Kidney (tissue), 14 donors: ENCODE results near the gene ACSM6. TPM values are rescaled to one million over a fixed set of nuclear protein-coding genes. Genes with fewer than 3 reads are reported as not detected.

ENCODE experiments used
- DNase-seq, 5 donors: peaks; one replicate each; pipeline ENCODE4 v3.0.0-alpha.2; 2013 to 2020
- FAIRE-seq: peaks from 2 replicates; lab custom pipeline; 2012; peaks lifted over from hg19 to GRCh38; lab: Jason Lieb, UNC
- H3K27ac ChIP-seq, 2 donors: one replicate each; pipeline ENCODE4 v1.7.0; 2013; ENCODE audit warnings: low read depth in 2 of 2, low read length in 2 of 2, inconsistent platforms in 1 of 2
- H3K27me3 ChIP-seq: one replicate; pipeline ENCODE4 v1.7.1; 2013; ENCODE audit warnings: low read length, inconsistent platforms; ENCODE audit not compliant: control insufficient read depth, insufficient read depth
- H3K36me3 ChIP-seq, 3 donors: one replicate each; pipeline versions ENCODE4 v1.7.0 to v1.7.1; 2013; ENCODE audit warnings: low read length in 3 of 3, control low read depth in 1 of 3, inconsistent platforms in 1 of 3; ENCODE audit not compliant: insufficient read depth in 3 of 3, control insufficient read depth in 2 of 3
- H3K4me1 ChIP-seq, 3 donors: one replicate each; pipeline versions ENCODE4 v1.7.0 to v1.7.1; 2013; ENCODE audit warnings: low read length in 3 of 3, inconsistent platforms in 1 of 3, low read depth in 1 of 3; ENCODE audit not compliant: control insufficient read depth in 2 of 3, insufficient read depth in 2 of 3
- H3K4me3 ChIP-seq, 3 donors: one replicate each; pipeline versions ENCODE4 v1.7.0 to v1.8.1; 2013; ENCODE audit warnings: low read length in 3 of 3, control low read depth in 1 of 3, inconsistent platforms in 1 of 3
- H3K9ac ChIP-seq, 3 donors: one replicate each; pipeline versions ENCODE4 v1.7.0 to v1.7.1; 2013; ENCODE audit warnings: low read length in 3 of 3, control low read depth in 1 of 3, inconsistent platforms in 1 of 3
- H3K9me3 ChIP-seq, 3 donors: one replicate each; pipeline versions ENCODE4 v1.7.0 to v1.7.1; 2013; ENCODE audit warnings: low read length in 3 of 3, control low read depth in 1 of 3, inconsistent platforms in 1 of 3; ENCODE audit not compliant: control insufficient read depth in 2 of 3, insufficient read depth in 1 of 3
- intact Hi-C: fragments of 100-400 bp; cut with DNase I; formaldehyde crosslinking; loops from one replicate; pipeline ENCODE4 v1.11.1; 2022
- polyA plus RNA-seq: library from polyadenylated mRNA; stranded (reverse); fragments of 350-450 nt; fragmentation: Illumina TruSeq; extraction: RNeasy Lipid Tissue Mini Kit (QIAGEN cat#74804); gene quantifications from one replicate; pipeline ENCODE4 v1.2.3, GENCODE V29; 2014; ENCODE audit warnings: low read depth, low replicate concordance; ENCODE audit not compliant: insufficient read depth
- total RNA-seq: library from RNA; stranded (reverse); fragmentation: NEBNext Ultra II Directional; extraction: Animal tissue kit (Norgen Biotek cat#: 25700); gene quantifications from one replicate; pipeline ENCODE4 v1.2.1, GENCODE V29; 2021
- TF ChIP-seq, protein P1 (sequence below): IDR thresholded peaks from 3 replicates; pipeline ENCODE4 v1.5.1; 2012; ENCODE audit warnings: mild to moderate bottlenecking, moderate library complexity, borderline replicate concordance; ENCODE audit not compliant: insufficient read depth; ENCODE audit errors: extremely low read depth
- donor health status: control.
- donor health status: control.
- donor health status: control.
- donor health status: control.
- donor health status: control.
- donor health status: DM: yes; HTN: yes; CAD: no.
- donor health status: Normal renal cell carcinoma (clear cell type).

Gene ACSM6
- total and polyA plus RNA-seq, 2 donors from 2014 or later: 0.34 TPM; not detected in 1

DNA sequence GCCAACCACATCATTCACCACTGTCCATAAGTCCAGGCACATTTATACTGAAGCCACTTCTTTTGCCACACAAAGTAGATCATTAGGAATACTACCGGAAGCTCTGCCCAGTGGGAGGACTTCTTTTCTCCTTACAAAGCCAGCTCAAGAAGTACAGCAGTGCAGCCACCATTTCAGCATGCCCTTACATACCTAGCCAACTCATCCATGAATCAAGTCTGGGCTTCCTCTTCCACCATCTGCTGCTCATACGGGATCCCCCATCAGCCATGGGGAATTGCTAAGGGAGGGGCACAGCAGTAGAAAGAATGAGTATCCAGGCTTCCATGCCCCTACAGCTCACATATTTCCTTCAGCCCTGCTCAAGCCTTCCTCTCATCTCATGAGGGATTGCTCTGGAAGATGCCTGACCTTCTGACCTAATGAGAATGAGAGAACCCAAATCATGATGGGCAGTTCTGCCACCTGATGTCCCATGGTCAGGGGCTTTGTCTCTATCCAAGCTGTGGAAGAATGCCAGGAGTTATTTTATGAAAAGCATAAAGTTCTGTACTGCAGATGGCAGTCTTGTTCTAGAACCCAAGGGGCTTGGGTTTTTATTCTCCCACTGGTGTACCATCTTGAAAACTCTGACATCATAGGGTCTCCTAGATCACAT, 39.5 kb downstream of the ACSM6 start:
- no peak overlapping the region for H3K9ac ChIP-seq
- peaks cover 0 to 6% (median 4%) of the 10 kb centered on the region in 3 donors for H3K36me3 ChIP-seq
- DNase-seq: no peak
- no peak for FAIRE-seq
- no peak overlapping the region for H3K4me3 ChIP-seq
- intact Hi-C loops: no loop called here
- H3K27me3 ChIP-seq: no peaks in the 10 kb centered on the region
- no peaks in the 10 kb centered on the region for H3K9me3 ChIP-seq
- H3K27ac ChIP-seq: no peak overlapping the region
- TF ChIP-seq, protein P1, sequence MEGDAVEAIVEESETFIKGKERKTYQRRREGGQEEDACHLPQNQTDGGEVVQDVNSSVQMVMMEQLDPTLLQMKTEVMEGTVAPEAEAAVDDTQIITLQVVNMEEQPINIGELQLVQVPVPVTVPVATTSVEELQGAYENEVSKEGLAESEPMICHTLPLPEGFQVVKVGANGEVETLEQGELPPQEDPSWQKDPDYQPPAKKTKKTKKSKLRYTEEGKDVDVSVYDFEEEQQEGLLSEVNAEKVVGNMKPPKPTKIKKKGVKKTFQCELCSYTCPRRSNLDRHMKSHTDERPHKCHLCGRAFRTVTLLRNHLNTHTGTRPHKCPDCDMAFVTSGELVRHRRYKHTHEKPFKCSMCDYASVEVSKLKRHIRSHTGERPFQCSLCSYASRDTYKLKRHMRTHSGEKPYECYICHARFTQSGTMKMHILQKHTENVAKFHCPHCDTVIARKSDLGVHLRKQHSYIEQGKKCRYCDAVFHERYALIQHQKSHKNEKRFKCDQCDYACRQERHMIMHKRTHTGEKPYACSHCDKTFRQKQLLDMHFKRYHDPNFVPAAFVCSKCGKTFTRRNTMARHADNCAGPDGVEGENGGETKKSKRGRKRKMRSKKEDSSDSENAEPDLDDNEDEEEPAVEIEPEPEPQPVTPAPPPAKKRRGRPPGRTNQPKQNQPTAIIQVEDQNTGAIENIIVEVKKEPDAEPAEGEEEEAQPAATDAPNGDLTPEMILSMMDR: no peak
- no peaks in the 10 kb centered on the region for H3K4me1 ChIP-seq

DNA sequence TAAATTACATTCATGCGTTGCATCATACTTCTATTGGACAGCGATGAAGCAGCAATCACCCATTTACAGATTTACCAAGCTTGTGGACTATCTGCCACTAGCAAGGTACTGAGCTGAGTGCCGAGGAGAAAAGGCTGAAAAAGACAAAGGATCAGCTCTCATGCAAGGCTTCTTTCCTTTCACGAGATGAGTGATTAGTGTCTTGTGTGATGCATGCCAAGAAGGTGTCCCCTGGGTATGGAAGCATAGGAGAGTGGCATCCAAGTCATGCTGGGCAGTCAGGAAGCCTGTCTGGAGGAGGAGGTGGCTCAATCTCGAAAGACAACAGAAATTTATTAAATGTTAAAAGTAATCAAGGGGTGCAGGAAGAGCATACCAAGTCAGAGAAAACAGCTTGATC, 40.9 kb downstream of the ACSM6 start:
- Histone ChIP-seq H3K4me1 (no peaks in the 10 kb centered on the region), H3K27ac (no peak overlapping the region), H3K36me3 (peaks cover 0 to 6% (median 4%) of the 10 kb centered on the region in 3 donors), H3K27me3 (no peaks in the 10 kb centered on the region), H3K9ac (no peak overlapping the region), H3K9me3 (no peaks in the 10 kb centered on the region), H3K4me3 (no peak overlapping the region)
- FAIRE-seq: no peak
- TF ChIP-seq, protein P1: no peak
- intact Hi-C loops: no loop called here
- no peak for DNase-seq

DNA sequence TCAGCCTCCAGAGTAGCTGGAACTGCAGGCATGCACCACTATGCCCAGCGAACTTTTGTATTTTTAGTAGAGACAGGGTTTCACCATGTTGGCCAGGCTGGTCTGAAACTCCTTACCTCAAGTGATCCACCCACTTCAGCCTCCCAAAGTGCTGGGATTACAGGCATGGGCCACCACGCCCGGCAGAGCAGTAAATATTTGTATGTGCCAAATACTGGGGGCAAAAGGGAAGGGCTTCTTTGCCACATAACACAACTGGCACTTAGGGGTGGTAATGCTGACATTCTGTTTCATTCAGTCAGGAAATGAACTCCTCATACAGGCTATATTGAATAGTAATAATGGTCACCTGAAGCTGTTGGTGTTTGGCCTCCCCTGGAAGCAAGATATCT, 41.6 kb downstream of the ACSM6 start:
- no peak overlapping the region for H3K9ac ChIP-seq
- intact Hi-C loops: no loop called here

More for the DNA sequence above, 41.6 kb downstream of the ACSM6 start:
- FAIRE-seq: no peak
- DNase-seq: no peak
- TF ChIP-seq, protein P1: no peak
- Histone ChIP-seq H3K4me1 (no peaks in the 10 kb centered on the region), H3K36me3 (peaks cover 0 to 6% (median 4%) of the 10 kb centered on the region in 3 donors), H3K9me3 (peaks cover 0 to 1% (median 0%) of the 10 kb centered on the region in 3 donors), H3K4me3 (no peak overlapping the region), H3K27ac (no peak overlapping the region), H3K27me3 (no peaks in the 10 kb centered on the region)
